ENCODE data around the gene TRIM23.
A peak's percentile ranks its signal among the peaks of the same experiment; 100 is the strongest.
"Not testable (repeated sequence)": the region's sequence is repeated elsewhere in the genome, so short reads cannot be mapped to it uniquely, and the experiment has no call there.

Gene TRIM23

GRCh38 chr5:65624025-65624570 lies at the start of gene TRIM23:
Gene TRIM23, minus strand, starts transcription at chr5:65624333. Its CDS starts 59 bp downstream, at chr5:65624274.
- peak; percentile 68 for DNase-seq

- DNase-seq, result no peak
Measured at GRCh38 chr5:65672796-65673195, 48.7 kb upstream of the TRIM23 start.

GRCh38 chr5:65668696-65669095 lies 44.6 kb upstream of the TRIM23 start:
- no peak for DNase-seq

- DNase-seq, result no peak
Measured at GRCh38 chr5:65663804-65664521, 39.8 kb upstream of the TRIM23 start.

- no peak for DNase-seq
Measured at GRCh38 chr5:65654713-65655112, 30.6 kb upstream of the TRIM23 start.

- no peak for DNase-seq
Measured at GRCh38 chr5:65651144-65651543, 27.0 kb upstream of the TRIM23 start.

- DNase-seq, result no peak
Measured at GRCh38 chr5:65647941-65648340, 23.8 kb upstream of the TRIM23 start.

GRCh38 chr5:65646938-65647337 lies 22.8 kb upstream of the TRIM23 start:
- no peak for DNase-seq

GRCh38 chr5:65640240-65640639 lies 16.1 kb upstream of the TRIM23 start:
- no peak for DNase-seq

- no peak for DNase-seq
Measured at GRCh38 chr5:65630981-65631380, 6.8 kb upstream of the TRIM23 start.

GRCh38 chr5:65625743-65626142 lies 1.6 kb upstream of the TRIM23 start:
- no peak for DNase-seq

GRCh38 chr5:65624571-65625555 lies 730 bp upstream of the TRIM23 start, which contains the start of the genes SHLD3 and TRAPPC13:
Gene SHLD3, plus strand, starts transcription at chr5:65625027. Its CDS starts 4,561 bp downstream, at chr5:65629588.
Gene TRAPPC13, plus strand, starts transcription at chr5:65625027. Its CDS starts 34 bp downstream, at chr5:65625061.
- DNase-seq, result peak; percentile 68

- DNase-seq, result no peak
Measured at GRCh38 chr5:65623482-65623881, 651 bp downstream of the TRIM23 start.

GRCh38 chr5:65621961-65622360 lies 2.2 kb downstream of the TRIM23 start:
- not testable (repeated sequence) for DNase-seq

- DNase-seq, result no peak
Measured at GRCh38 chr5:65620021-65620420, 4.1 kb downstream of the TRIM23 start.

GRCh38 chr5:65612298-65612907 lies 11.7 kb downstream of the TRIM23 start:
- no peak for DNase-seq

GRCh38 chr5:65611524-65611923 lies 12.6 kb downstream of the TRIM23 start:
- DNase-seq, result no peak

GRCh38 chr5:65601761-65602160 lies 22.4 kb downstream of the TRIM23 start:
- DNase-seq, result not testable (repeated sequence)

GRCh38 chr5:65588694-65589093 lies 35.4 kb downstream of the TRIM23 start:
- DNase-seq, result no peak

- no peak for DNase-seq
Measured at GRCh38 chr5:65577141-65577540, 47.0 kb downstream of the TRIM23 start.

- no peak for DNase-seq
Measured at GRCh38 chr5:65570598-65571226, 53.4 kb downstream of the TRIM23 start.

- no peak for DNase-seq
Measured at GRCh38 chr5:65566505-65566904, 57.6 kb downstream of the TRIM23 start.
